ENCODE results near the gene BCLAF1. TPM values are rescaled to one million over a fixed set of nuclear protein-coding genes. Genes with fewer than 3 reads are reported as not detected.
A peak's percentile ranks its signal among the peaks of the same experiment; 100 is the strongest.

Gene BCLAF1
- total and polyA plus RNA-seq, 3 donors from 2014 or later = 39.0 to 188 (median 167) TPM

DNA sequence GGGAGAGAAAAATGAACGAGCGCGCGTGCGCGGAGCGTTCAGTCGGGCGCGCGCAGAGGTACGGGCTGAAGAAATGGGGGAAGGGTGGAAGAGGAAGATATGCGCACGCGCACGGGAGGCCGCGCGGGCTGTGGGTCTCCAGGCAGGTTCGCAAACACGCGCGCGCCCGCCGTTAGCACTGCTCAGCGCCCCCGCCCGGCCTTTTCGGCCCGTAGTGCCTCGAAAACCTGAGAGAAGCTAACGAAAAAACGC lies 393 bp downstream of the BCLAF1 start:
- Histone ChIP-seq H3K27me3 (no peaks in the 10 kb centered on the region), H3K9me3 (no peaks in the 10 kb centered on the region), H3K4me1 (peaks cover 32% of the 10 kb centered on the region), H3K27ac (peak overlapping the region; percentile 99), H3K36me3 (ENCODE audit: low read depth, missing control alignments) (no peaks in the 10 kb centered on the region), H3K4me3 (peak overlapping the region; percentile 89 to 93)
- TF ChIP-seq, protein P1, sequence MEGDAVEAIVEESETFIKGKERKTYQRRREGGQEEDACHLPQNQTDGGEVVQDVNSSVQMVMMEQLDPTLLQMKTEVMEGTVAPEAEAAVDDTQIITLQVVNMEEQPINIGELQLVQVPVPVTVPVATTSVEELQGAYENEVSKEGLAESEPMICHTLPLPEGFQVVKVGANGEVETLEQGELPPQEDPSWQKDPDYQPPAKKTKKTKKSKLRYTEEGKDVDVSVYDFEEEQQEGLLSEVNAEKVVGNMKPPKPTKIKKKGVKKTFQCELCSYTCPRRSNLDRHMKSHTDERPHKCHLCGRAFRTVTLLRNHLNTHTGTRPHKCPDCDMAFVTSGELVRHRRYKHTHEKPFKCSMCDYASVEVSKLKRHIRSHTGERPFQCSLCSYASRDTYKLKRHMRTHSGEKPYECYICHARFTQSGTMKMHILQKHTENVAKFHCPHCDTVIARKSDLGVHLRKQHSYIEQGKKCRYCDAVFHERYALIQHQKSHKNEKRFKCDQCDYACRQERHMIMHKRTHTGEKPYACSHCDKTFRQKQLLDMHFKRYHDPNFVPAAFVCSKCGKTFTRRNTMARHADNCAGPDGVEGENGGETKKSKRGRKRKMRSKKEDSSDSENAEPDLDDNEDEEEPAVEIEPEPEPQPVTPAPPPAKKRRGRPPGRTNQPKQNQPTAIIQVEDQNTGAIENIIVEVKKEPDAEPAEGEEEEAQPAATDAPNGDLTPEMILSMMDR (IDR thresholded peaks at IDR 0.05) = no peak
- no peak for TF ChIP-seq POLR2A (IDR thresholded peaks at IDR 0.05)
- DNase-seq = peak; percentile 94
- WGBS, 2 donors = 0% methylated on average over 28 to 34 of the region's 34 CpGs
- intact Hi-C loops (cut with DNase I; ENCODE audit: low total_unique reads) = no loop called here

DNA sequence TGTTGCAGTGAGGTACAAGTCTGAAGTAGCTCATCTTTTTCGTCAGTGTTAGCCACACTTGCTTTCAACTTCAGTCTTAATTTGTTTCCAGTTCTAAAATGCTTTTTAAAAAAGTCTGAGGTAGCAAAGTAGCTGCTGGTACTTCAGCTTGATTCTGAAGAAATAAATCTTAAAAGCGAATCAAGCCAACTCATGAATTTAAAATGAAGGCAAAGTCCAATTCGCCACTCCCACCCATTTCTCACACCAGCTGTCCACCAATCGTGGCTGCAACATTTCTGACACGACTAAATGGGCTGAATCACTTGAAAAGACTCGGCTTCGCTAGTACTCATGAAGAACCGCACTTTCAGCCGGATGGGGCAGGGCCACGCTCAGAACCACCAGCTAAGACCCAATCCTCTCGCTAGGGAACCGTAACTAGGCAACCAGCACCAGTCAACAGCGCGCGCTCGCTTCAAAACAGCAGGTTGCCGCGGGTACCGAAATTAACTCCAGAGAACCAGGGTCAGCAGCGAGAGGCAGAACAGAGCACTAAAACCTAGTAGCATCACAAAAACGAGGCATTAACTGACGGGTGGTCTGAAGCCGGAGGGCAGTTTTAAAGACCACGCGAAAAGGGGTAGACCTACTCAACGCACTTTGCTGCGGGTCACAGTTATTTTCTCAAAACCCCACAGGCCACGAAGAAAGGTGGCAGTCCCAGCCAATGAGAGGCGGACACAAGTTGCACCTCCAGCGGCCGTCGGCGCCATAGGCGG lies 900 bp downstream of the BCLAF1 start:
- H3K27me3 ChIP-seq = no peaks in the 10 kb centered on the region
- 0% methylated on average over 34 of the region's 34 CpGs for WGBS, 2 donors
- TF ChIP-seq, protein P1 (IDR thresholded peaks at IDR 0.05) = peak in 2 of 3 experiments; percentile 22 to 32
- no peak for TF ChIP-seq POLR2A (IDR thresholded peaks at IDR 0.05)
- peak overlapping the region; percentile 99 for H3K27ac ChIP-seq
- peak overlapping the region; percentile 89 to 93 for H3K4me3 ChIP-seq
- peak; percentile 90 for DNase-seq
- peaks cover 32% of the 10 kb centered on the region for H3K4me1 ChIP-seq
- intact Hi-C loops (cut with DNase I; ENCODE audit: low total_unique reads) = no loop called here
- H3K36me3 ChIP-seq (ENCODE audit: low read depth, missing control alignments) = no peaks in the 10 kb centered on the region
- H3K9me3 ChIP-seq = no peaks in the 10 kb centered on the region

DNA sequence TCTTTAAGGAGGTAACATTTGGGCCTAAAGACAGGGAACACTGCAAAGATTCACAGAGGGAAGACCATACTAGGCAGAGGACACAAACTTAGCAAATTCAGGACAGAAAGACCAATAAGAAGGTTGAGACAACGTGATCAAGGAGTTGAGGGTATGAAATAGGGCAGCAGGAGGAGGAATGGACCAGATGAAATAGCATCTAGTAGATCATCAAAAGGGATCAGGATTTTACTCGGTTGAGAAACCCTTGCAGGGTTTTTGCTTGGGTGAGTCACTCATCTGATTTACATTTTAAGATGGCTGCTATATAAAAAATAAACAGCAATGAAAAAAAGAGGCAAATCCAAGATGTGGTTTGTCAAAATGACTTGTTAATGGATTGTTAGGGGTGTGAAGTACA lies 4.7 kb downstream of the BCLAF1 start:
- Histone ChIP-seq H3K4me1 (peaks cover 43% of the 10 kb centered on the region), H3K27ac (no peak overlapping the region), H3K36me3 (ENCODE audit: low read depth, missing control alignments) (no peaks in the 10 kb centered on the region), H3K27me3 (no peaks in the 10 kb centered on the region), H3K9me3 (no peaks in the 10 kb centered on the region), H3K4me3 (no peak overlapping the region)
- TF ChIP-seq, protein P1 (IDR thresholded peaks at IDR 0.05) = no peak
- no peak for TF ChIP-seq POLR2A (IDR thresholded peaks at IDR 0.05)
- DNase-seq = no peak
- WGBS, 2 donors = 14 to 16% methylated on average over 2 of the region's 2 CpGs
- intact Hi-C loops (cut with DNase I; ENCODE audit: low total_unique reads) = no loop called here

DNA sequence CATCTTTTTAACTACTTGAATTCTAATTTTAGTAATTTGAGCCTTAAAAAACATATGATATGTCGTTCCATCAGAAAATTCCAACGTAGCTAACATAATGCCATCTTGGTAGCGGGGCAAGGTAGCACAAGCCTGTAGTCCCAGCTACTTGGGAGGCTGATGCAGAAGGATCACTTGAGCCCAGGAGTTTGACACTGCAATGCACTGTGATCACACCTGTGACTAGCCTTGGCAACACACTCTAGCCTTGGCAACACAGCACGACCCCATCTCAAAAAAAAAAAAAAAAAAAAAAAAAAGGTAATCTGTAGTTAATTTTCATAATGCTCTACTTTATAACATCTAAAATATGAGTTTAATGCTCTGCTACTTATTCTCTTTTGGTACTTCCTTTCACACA lies 6.7 kb downstream of the BCLAF1 start:
- no peak for TF ChIP-seq POLR2A (IDR thresholded peaks at IDR 0.05)
- TF ChIP-seq, protein P1 (IDR thresholded peaks at IDR 0.05) = no peak
- 68 to 71% methylated on average over 4 of the region's 4 CpGs for WGBS, 2 donors
- no peaks in the 10 kb centered on the region for H3K36me3 ChIP-seq (ENCODE audit: low read depth, missing control alignments)
- H3K4me3 ChIP-seq = no peak overlapping the region
- intact Hi-C loops (cut with DNase I; ENCODE audit: low total_unique reads) = no loop called here
- no peak for DNase-seq
- no peak overlapping the region for H3K27ac ChIP-seq
- H3K9me3 ChIP-seq = no peaks in the 10 kb centered on the region
- peaks cover 43% of the 10 kb centered on the region for H3K4me1 ChIP-seq
- H3K27me3 ChIP-seq = no peaks in the 10 kb centered on the region

DNA sequence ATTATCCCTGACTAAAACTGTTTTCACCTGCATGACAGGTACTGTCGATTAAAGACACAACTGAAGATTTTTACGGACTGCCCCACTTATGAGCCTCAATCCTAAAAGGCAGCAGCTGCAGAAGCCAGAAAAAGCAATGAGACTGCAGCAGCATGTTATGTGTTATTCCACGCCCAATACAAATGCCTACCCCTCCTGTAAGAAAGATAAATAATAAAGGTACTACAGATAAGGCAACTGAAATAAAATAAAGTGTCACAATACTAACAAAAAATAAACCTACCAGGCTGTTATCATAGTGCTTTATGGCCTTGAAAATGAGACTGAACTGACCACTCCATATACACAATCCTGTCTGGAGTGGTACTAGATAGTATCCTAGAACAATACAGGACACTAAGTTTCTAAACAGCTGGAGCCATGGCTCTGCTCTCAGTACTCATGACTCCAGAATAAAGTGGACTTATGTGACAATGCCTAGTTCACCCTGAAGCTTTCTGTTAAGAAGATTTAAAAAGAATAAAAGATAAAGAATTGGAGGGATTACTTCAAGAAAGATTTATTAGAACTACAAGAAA lies 9.5 kb downstream of the BCLAF1 start:
- Histone ChIP-seq H3K27me3 (no peaks in the 10 kb centered on the region), H3K4me1 (peaks cover 25% of the 10 kb centered on the region), H3K9me3 (no peaks in the 10 kb centered on the region), H3K36me3 (ENCODE audit: low read depth, missing control alignments) (no peaks in the 10 kb centered on the region), H3K27ac (no peak overlapping the region), H3K4me3 (no peak overlapping the region)
- no peak for DNase-seq
- intact Hi-C loops (cut with DNase I; ENCODE audit: low total_unique reads) = no loop called here
- WGBS, 2 donors = 72 to 82% methylated on average over 3 of the region's 3 CpGs
- TF ChIP-seq POLR2A (IDR thresholded peaks at IDR 0.05) = no peak
- TF ChIP-seq, protein P1 (IDR thresholded peaks at IDR 0.05) = no peak

Measured in testis (tissue), 3 donors.